Left kidney (tissue), 2 donors: ENCODE data around the gene NAP1L4. TPM values are rescaled to one million over a fixed set of nuclear protein-coding genes. Genes with fewer than 3 reads are reported as not detected.

ENCODE experiments used
- DNase-seq: peaks from one replicate; pipeline ENCODE4 v3.0.0-alpha.2; 2013
- polyA plus RNA-seq: library from polyadenylated mRNA; unstranded; fragments of 120-200 nt; gene quantifications from one replicate; pipeline ENCODE4 v1.2.1, GENCODE V29; 2013; ENCODE audit not compliant: insufficient read length

The NAP1L4 gene
- polyA plus RNA-seq, 1 donor = 245 TPM

DNA sequence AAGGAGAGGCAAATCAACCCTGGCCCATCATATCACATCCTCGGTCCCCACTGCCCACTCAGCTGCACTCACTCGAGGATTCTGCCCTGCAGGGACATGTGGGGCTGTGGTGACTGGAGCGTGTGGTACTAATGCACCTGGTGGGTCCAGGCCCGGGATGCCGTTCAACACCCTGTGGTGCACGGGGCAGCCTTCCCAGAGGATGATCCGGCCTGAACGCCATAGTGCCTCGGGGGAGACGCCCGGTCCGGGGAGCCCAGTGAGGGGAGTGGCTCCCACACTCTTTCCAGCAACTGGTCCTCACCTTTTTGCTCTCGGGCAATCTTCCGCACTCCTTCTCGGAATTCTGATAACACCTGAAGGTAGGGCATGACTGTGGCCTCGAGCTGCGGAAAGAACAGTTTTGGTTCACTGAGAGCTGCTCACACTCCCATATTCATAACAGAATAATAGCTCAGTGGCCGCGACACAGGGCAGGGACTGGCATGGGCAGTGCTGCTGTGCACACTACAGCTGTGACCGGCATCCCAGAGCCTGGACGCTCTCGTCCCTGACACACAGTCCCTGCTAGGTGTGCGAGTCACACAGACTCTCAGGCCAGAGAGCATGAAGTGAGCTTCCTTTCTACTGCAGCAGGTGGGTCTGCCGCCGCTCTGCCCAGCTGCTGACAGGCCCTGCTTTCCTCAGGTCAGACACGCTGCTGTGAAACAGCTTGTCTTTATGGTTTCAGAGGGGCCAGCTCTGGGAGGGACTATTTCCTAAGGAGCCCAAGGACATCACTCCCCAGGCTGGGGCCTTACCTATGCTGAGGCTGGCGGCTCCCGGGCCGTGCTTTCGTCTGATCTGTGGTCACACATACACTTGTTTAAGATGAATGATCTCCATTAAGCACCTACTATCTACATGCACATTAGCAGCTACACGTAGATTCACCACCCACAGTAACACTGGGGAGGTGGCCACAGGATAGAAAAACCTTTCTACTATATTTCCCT is 20.1 kb upstream of the NAP1L4 start:
- no peak for DNase-seq

DNA sequence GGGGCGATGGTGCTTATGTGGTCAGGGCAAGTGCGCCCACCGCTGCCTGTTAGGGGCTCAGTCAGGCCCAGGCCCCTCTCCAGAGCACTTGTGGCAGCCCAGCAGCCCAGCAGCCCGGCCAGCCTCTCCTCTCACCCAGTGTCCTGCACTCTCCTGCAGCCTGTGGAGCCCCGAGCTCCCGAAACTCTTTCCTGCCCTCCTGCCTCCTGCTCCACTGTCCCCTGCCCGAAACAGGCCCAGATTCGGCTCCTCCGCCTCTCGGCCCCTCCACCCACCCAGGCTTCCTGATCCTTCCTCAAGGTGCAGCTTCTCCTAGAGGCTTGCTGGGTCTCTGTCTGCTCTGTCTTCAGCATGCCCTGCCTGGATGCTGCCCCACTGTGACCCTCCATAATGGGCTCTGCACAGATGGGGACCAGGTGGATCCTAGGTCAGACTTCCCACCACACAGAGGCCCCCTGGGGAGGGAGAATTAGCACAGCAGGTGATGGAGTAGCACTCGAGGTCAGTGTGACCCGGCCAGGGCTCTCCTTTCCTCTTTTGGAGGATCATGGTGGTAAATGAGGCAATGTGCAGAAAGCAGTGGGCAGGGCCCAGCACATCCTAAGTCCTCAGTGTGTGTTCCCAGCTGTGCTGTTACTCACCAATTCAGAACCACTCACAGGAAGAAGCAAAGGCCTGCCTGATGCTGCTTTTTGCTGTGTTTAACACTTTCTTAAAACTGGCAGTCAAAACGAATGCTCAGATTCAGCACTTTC is 18.6 kb upstream of the NAP1L4 start:
- DNase-seq = no peak

DNA sequence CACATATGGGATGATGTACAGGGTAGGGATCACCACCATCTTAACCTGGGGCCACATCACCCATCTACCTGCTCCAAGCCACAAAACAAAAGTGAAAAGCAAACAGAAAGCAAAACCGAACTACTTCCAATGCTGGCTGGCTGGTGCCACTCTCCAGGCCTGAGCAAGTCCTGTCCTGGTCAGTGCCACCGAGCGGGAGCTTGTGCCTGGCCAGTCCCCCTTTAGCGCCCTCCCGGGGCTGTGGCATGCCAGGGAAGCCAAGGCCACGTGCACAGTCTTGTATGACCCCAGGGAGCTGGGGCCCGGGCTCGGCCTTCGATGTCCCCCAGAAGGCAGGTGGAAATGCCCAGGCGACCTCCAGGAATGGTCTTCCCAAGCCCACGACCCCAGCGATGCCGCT is 17.9 kb upstream of the NAP1L4 start:
- DNase-seq = no peak

DNA sequence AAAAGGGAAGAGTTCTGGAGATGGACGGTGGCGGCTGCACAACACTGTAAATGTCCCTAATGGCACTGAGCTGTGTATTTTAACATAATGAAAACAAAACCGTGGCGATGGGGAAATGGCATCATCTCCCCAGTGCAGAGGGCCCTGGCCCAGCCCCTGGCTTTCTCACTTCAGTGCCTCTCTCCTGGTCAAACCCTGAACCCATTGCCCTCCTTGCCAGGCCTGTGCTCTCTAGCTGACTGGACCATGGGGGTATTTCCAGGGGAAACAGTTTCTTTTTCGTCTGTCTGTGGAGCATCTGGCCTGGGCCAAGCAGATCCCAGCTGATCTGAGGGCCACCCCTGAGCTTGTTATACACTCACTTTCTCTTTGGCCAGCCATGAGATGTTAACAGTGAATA is 17.4 kb upstream of the NAP1L4 start:
- no peak for DNase-seq

DNA sequence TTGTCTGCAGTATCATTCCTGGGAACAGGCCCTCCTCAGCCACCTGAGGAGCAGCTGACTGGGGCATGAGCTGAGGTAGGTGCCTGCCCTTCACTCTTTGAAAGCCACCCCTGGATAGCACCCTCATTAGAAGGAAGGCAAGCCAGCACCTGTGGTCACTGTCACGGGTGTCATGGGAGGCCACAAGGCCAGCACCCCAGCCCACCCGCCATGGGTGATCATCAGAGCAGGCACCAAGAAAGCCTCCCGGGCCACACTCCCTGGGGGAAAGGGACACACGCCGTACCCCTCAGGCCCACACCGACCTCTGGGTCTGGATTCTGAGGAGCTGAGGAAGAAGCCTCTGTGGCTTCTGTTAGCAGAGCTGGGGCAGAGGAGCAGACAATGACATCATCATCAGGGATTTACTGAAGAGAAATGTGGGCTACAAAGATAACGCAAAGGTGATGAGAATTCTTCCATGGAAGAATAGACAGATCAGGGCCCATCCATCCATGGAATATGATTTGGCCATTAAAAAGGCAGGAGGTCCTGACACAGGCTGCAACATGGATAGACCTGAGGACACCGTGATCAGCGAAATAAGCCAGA is 16.7 kb upstream of the NAP1L4 start:
- no peak for DNase-seq

DNA sequence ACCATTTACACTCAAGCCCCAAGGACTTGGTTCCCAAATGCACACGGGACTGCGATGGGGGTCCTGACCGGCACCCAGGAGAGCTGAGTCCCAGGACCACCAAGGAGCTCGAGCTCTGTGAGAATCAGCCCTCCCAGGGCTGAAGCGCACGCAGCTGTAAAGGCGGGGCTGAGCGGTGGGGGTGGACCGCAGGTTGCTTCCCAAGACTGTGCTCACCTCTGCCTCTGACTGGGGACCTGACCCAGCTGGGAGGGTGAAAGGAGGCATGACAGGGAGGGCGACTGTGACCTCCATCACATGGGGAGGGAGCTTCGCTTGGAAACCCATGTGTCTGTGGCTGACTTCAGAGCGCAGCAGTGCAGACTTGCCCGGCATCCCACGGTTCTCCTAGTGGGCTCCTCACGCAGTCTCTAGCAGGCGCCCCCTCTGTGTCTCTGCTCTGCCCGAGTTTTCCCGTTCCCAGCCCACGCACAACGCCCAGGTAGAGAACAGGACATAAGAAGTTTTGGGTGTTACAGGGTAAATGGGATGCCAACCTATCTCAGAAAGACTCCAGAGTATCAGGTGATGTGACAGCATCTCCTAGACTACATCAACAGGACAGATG is 15.4 kb upstream of the NAP1L4 start:
- DNase-seq = no peak

DNA sequence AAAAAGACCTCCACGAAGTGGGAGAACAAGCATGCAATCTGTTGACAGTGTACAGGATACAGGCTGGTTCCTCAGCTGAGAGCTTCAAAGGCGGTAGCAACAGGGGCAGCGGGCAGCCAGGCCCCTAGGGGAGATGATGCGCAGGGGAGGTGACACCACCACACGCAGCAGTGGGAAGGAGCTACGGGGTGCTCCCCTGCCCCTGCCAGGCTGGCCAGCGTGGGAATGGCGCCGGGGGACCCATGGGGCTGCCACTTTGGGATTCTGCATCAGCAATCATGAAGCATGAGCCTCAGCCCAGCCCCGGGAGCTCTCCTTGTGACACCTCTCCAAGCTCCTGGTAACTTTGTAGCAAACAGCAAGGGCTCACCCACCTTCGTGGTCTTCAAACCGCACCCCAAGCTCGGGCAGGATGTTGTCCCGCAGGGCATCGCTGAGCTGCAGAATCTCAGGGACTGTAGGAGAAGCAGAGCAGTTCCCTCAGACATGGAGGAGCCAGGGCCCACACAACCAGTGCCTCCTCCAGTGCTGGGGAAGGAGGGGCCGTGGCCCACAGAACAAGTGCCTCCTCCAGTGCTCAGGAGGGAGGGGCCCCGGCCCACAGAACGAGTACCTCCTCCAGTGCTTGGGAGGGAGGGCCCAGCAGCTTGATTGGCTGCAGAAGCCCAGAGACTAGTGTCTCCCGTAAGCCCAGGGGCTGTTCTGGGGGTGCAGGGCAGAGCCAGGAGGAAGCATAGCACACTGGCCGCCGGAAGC is 14.6 kb upstream of the NAP1L4 start:
- DNase-seq = no peak

DNA sequence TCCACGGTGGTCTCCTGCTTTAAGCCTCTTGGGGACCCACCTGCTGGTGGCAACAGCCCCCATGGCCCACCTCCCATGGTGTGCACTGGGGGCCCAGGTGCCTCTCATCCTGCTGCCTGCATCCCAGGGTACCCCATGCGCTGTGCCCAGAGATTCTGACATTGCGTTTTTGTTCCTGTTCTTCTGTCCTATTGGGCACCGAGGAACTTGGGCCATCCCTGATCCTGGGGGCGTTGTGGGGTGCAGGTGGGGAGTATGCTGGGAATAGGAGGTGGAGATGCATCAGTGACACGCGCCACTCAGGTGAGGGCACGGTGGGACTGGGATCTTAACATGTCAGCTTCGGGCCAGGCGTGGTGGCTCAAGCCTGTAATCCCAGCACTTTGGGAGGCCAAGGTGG is 12.4 kb upstream of the NAP1L4 start:
- DNase-seq = no peak

DNA sequence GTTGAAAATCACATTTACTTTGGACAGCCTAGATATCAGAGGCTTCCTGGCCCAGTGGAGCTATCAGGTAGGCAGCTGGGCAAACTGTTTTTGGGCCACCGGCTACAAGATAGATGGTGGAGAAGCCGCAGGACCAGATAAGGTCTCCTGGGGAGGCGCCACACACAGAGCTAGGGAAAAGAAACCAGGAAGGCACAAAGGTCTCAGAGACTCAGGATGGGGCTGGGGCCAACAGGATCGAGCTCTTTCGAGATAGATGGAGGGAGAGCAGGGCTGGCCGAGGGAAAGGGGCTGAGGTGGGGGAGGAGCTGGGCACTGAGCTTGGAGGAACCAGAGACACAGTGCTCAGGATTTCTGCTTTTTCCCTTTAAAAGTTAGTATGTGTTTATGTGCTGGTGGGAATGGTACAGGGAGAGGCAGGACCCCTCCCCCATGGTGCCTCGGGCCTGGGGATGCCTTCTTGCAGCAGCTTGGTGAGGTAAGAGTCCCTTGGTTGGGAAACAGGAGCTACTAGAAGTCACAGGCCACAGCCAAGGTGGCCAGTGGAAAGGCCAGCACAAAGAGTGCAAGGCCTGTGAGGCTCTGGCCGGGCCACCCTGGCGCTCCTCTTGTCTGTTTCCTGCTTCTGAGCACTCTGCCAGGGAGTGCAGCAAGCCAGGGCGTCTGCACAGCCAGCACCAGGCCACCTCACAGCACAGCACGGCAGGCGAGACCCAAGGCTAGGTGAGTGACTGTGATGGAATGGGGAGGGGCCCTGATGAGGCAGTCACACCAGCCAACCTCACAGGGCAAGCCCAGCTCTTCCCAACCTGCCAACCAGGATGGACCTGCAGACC is 11.5 kb upstream of the NAP1L4 start:
- no peak for DNase-seq

DNA sequence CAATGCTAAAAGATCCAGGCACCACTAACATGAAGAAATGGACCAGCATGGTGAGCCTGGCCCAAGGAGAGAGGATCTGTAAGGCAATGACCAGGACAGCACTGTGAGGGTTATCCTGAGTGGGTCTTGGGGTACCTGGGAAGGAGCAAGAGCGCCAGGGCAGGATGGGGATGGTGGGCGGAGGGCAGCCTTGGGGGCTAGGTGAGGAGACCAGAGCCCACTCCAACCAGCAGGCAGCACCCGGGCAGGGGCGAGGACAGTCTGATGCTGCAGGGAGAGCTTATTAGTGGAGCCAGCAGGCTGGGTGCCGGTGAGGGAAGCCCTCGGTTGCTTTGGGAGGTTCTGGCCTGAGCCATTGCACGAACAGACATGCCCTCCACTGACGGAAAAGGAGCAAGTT is 10.7 kb upstream of the NAP1L4 start:
- no peak for DNase-seq

DNA sequence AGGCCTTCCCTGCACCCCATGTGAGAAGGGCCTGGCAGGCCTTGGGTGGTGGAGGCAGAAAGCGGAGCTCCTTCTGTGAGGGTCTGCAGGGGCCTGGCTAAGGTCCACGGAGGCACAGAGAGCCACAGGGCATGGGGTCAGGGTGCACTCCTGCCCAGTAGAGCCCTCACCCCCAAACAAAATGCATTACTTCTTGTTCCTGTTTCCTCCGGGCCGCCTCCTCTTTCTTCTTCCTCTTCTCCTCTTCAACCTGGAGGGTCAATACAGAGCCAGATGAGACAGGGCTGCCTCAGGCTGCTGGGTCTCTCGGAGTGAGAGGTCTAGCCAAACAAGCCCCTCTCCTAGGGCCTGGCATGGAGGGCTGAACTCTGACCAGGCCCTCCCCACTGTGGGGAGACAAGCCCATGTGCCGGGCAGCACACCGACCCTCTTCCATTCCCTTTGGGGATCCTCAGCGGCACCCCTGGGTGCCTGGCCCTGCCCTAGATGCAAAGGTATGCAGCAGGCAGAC is 10.3 kb upstream of the NAP1L4 start:
- no peak for DNase-seq

DNA sequence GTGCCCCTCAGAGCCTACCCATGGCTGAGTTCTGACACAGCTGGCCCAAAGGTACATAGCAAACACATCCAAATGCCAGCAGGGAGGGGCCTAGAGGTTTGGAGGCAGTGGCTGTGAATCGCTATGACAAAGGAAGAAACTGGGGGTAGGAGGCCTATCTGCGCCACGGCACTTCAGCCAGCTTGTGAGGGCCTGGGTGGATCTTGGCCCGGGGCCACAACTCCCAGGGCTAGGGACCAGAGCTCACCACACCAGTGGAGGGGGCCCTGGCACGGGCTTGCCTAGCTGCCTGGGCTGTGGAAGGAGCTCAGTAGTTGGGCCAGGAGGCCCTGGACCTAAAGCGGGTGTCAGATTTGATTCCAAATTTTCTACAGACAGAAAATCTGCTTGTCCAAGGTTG is 9.4 kb upstream of the NAP1L4 start:
- no peak for DNase-seq

DNA sequence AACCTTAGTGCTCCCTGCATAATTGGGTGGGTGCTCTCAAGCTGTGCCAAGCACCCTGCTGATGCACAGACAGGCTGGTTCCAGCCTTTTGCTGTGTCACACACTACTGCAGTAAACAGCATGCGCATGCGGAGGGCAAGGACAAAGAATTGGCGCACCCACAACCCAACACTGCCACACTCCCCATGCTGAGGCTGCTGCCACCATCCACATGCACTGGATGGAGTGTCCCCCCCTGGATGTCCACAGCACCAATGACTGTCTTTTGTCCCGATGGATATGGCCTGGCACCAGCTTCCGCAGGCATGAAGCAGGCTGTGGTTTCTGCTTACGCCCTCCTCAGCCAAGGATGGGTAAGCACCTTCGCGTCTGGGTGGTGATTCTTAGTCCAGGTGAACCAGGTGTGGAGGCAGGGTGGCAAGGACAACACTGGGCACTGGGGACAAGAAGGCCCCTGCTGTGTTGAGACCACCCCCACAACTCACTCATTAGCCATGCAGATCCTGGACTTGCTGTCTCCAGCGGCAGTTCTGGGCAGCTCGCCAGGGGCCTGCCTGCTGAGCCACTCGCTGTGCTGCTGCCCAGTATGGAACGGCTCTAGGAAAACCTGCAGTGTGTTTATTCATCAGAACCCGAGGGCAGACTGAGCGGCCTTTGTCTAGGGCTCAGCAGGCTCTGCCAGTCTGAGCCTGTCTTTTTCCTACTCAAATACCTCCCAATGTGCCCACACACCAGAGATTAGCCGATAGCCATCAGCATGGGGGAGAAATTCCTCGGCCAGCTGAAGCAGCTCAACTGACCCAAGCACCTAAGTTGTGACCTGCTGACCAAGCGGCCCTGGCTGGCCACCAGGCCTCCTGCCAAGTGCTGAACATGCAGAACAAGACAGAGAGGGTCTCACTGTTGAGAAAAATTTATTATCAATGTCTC is 8.2 kb upstream of the NAP1L4 start:
- DNase-seq = no peak

DNA sequence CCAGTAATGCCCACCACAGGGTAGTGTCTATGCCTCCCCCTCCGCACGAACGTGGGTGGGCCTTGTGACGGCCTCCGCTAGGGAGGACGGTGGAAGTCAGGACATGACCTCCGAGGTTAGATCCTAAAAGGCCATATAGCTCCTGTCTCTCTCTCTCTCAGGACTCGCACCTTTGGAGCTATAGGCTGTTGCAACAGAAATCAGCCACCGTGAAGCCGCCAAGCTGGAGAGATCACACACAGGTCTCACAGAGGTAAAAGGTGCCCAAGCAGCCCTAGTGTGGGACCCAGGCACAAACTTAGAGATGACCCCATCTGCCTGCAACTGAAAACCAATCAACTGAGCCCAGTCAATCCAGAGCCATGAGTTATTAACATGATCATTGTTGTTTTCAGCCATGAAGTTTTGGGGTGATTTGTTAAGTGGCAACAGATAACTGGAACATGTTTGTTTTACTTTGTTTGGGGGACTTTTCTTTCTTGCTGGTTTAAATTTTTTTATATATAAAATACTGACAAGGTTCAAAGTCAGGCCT is 7.4 kb upstream of the NAP1L4 start:
- DNase-seq = no peak

DNA sequence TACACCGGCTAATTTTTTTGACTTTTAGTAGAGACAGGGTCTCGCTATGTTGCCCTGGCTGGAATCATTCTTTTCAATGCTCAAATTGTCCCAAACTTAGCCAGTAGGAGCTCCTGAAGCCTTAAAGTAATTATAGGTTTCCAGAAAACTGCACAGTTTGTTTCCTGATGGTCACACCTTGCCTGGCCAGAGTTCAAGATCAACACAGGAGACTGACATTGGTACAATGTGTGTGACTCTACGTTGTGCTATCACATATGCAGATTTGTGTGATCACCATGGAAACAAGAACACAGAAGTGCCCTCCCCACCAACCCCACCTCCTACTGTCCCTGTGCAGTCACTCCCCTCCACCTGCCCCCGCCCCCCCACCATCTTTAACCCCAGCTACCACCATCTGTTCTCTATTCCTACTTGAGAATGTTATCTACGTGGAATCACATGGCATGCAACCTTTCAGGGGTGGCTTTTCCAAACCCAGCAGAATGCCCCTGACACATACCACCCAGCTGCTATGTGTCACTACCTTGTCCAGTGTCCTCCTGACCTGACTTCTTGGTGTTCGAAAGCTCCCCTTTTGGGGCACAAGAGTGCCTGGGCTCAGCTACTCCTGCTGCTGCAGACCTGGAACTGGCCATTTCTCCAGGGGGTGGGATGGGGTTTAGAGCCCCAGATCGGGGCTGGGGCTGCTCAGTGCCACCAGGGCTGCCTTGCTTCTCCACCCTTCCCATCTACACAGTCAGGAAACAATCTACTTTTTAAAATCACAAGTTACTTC is 6.1 kb upstream of the NAP1L4 start:
- no peak for DNase-seq

DNA sequence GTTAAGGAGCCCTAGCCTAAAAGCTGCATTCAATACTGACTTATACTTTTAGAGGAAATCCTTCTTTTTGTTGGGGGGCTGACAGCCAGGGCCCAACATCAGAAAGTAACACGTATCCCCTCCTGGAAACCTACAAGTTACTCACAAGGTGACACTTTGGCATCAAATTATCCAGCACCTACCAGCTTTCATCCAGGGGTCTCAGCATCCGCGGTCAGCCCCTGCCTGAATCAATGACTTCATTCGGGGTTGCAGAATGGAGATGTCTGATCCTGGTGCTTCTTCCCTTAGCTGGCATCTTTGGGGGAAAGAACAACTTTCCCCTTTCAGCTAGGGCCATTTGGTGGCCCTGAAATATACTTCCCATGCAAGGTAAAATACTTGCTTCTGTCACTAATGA is 5.3 kb upstream of the NAP1L4 start:
- no peak for DNase-seq

DNA sequence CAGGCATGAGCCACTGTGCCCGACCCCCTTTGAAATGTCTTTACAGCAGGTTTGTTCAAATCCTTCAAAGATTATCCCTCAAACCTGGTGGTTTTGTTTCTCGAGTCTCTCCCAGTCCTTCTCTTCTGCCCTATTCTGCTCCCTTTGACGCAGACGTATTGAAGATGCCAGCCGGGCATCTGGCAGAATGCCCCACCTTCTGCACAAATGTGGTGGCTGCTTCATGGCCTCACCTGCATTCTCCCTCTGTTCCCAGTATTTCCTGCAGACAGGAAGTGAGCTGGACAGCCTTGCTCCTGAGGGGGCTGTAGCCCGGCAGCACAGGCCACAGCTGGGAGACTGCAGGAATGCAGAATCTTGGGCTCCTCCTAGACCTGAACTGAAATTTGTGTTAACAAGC is 4.8 kb upstream of the NAP1L4 start:
- DNase-seq = no peak

DNA sequence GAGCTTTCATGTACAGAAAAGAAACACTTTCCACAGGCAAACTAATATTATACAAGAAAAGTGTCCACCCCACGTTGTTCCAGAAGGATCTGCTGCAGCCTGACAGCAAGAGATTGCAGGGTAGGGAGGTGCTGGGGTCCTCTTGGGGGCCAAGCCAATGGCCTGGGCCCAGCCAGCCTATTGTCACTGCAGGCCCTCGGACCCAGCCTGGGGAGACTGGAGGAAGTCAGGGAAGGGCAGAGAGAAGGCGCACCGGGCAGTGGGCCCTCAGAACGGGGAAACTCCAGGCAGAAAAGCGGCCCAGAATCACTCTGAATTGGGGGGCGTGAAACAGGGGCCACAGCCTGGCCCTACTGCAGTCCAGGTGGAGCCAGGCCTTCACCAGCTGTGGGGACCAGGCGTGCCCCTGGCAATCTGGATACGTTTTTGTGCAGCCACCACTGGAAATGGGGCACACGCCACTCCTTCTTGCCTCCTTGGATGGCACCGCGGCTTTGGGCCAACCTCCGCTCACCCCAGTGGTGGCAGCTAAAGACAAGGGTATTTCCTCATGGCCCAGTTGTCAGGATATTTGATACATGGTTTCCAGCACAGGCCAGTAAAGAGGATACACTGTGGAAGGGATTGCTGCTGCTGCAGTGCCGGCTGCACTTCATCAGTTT is 3.9 kb upstream of the NAP1L4 start:
- no peak for DNase-seq
